Peyer's patch (tissue), 4 donors: ENCODE measurements around the gene RPS25. TPM values are rescaled to one million over a fixed set of nuclear protein-coding genes. Genes with fewer than 3 reads are reported as not detected.

ENCODE experiments used
- DNase-seq, 3 donors: peaks; one replicate each; pipeline ENCODE4 v3.0.0-alpha.2; 2017 to 2019
- H3K27ac ChIP-seq, 4 donors: fragments of 200-600 bp; sonication (generic); one replicate each; pipeline ENCODE4 v1.5.1; 2016 to 2019
- H3K27me3 ChIP-seq, 2 donors: fragments of 200-600 bp; sonication (generic); one replicate each; pipeline ENCODE4 v1.5.1; 2019
- H3K36me3 ChIP-seq, 3 donors: fragments of 200-600 bp; sonication (generic); one replicate each; pipeline ENCODE4 v1.5.1; 2016 to 2019
- H3K4me1 ChIP-seq, 4 donors: fragments of 200-600 bp; sonication (generic); one replicate each; pipeline ENCODE4 v1.5.1; 2016 to 2019
- H3K4me3 ChIP-seq, 4 donors: fragments of 200-600 bp; sonication (generic); 1 replicate in 3 of 4; 2 replicates in 1 of 4; pipeline ENCODE4 v1.5.1; 2016 to 2019; ENCODE audit warnings: mild to moderate bottlenecking in 1 of 4
- H3K9me3 ChIP-seq, 4 donors: fragments of 200-600 bp; sonication (generic); one replicate each; pipeline ENCODE4 v1.5.1; 2016 to 2019; ENCODE audit warnings: mild to moderate bottlenecking in 1 of 4
- POLR2A ChIP-seq, 2 donors: fragments of 450-650 bp; IDR thresholded peaks; one replicate each; pipeline ENCODE4 v1.5.1; 2017; ENCODE audit warnings: antibody characterized with exemption in 2 of 2, mild to moderate bottlenecking in 2 of 2, moderate library complexity in 2 of 2
- total RNA-seq, 4 donors: library from RNA; depleted of rRNA; stranded (reverse); fragments of >200 nt; gene quantifications; one replicate each; pipeline ENCODE4 v1.1.0, GENCODE V29; 2016
- TF ChIP-seq, protein P1 (sequence below), 6 experiments: fragments of 450-650 bp in 4 of 6; fragments of 200-600 bp in 2 of 6; sonication (generic) in 1 of 6; IDR thresholded peaks; one replicate each; pipeline ENCODE4 v1.5.1; 2017 to 2019; ENCODE audit warnings: antibody characterized with exemption in 6 of 6, mild to moderate bottlenecking in 3 of 6, moderate library complexity in 1 of 6

The RPS25 gene
- total RNA-seq, 4 donors from 2014 or later = 369 to 1,310 (median 750) TPM

DNA sequence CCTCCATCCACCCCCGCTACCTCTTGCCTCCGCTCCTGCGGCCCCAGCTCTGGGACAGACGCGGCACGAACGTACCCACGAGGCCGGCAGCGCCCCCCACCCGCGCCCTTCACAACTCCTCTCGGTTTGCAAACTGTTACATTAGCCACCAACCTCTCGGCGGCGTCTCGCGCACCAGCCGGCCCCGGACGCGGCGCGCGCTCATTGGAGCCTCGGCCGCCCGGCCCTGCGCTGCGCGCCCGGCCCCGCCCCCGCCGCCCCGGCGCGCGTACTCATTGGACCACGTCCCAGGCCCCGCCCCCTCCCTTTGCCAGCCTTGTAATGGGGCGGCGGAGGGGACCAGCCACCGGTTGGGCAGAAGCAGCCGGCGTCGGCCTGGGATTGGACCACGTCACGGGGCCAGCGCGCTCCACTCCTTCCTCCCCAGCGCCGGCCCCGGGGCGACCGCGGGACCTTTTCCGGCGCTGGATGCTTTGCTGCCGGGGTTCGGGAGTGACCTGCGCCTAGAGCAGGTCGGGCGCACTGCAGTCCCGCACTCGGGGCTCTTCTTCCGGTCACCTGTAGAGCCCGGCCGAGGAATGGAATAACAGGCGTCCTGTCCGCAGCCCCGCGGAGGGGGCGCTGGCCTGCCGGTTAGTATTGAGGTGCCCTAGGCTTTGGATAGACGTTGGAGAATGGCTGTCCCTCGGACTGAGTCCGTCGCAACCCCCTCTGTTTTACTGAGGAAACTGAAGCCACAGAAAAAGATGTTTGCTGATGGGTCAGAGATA lies 39.0 kb upstream of the RPS25 start, which contains the start of gene HYOU1:
TSS of gene HYOU1 (minus strand) at position 206 of the 770 bp plus-strand sequence. CDS start 1,045 bp downstream, outside the sequence.
- peak; percentile 61 to 70 for TF ChIP-seq POLR2A (IDR thresholded peaks at IDR 0.05)
- TF ChIP-seq, protein P1, sequence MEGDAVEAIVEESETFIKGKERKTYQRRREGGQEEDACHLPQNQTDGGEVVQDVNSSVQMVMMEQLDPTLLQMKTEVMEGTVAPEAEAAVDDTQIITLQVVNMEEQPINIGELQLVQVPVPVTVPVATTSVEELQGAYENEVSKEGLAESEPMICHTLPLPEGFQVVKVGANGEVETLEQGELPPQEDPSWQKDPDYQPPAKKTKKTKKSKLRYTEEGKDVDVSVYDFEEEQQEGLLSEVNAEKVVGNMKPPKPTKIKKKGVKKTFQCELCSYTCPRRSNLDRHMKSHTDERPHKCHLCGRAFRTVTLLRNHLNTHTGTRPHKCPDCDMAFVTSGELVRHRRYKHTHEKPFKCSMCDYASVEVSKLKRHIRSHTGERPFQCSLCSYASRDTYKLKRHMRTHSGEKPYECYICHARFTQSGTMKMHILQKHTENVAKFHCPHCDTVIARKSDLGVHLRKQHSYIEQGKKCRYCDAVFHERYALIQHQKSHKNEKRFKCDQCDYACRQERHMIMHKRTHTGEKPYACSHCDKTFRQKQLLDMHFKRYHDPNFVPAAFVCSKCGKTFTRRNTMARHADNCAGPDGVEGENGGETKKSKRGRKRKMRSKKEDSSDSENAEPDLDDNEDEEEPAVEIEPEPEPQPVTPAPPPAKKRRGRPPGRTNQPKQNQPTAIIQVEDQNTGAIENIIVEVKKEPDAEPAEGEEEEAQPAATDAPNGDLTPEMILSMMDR (IDR thresholded peaks at IDR 0.05) = peak in 3 of 6 experiments; percentile 29 to 41 (median 36)
- H3K9me3 ChIP-seq = no peaks in the 10 kb centered on the region
- peak within 1 kb of the TSS; percentile 80 to 100 (median 98) for H3K4me3 ChIP-seq
- H3K27me3 ChIP-seq = no peaks in the 10 kb centered on the region
- H3K27ac ChIP-seq = peak within 1 kb of the TSS; percentile 87 to 94 (median 92)
- H3K36me3 ChIP-seq = peaks cover 0 to 33% (median 0%) of the 10 kb centered on the region in 3 donors
- peaks cover 0 to 23% (median 9%) of the 10 kb centered on the region in 4 donors for H3K4me1 ChIP-seq
- peak; percentile 100 for DNase-seq

DNA sequence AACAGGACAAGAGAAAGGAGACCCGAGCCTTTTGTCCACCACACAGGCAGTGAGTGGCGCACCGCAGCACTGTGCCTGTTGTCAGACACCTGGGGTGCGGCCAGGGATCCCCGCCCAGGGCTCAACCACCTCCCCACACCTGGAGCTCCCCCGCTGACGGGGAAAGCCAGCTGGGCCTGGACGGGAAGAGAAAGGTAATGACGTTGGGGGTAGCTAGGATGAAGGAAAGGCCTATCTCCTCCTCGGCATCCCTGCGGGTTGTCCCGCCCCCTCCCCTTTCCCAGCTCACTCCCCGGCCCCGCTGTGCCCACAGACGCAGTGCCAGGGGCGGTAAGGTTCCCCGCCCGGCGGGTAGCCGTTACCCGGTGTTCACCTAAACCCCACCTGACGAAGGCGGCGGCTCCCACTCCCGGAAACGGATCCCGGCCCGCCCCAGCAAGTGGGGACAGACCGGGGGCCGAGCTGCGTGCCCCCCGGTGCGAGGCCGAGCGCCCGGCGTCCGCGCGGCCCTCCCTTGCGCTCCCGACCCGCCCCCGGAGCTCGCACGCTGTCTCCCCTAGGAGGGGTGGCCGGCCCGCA lies 38.4 kb upstream of the RPS25 start:
- peak; percentile 46 to 74 (median 72) for DNase-seq
- peak overlapping the region; percentile 80 to 100 (median 98) for H3K4me3 ChIP-seq
- no peaks in the 10 kb centered on the region for H3K9me3 ChIP-seq

DNA sequence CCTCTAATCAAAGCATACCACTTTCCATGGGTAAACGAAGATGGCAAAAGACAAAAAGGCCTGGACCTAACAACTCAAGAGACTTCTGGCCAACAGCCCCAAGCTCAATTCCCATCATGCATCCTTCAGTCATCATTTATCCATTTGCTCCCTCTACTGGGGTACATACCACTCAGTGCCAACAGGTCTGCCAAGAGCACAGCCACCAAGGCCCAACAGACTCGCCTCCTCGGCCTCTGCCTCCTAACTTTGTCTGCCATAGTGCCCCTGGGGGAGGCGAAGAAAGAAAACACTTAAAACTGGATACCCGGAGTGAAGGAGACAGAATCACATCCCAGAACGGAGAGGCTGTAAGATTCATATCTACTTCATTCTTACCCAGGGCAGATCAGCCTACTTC lies 37.8 kb upstream of the RPS25 start:
- H3K27ac ChIP-seq = peak overlapping the region in 3 of 4 donors; percentile 87 to 94 (median 90)
- H3K27me3 ChIP-seq = no peaks in the 10 kb centered on the region
- peaks cover 0 to 23% (median 9%) of the 10 kb centered on the region in 4 donors for H3K4me1 ChIP-seq
- DNase-seq = no peak
- H3K9me3 ChIP-seq = no peaks in the 10 kb centered on the region
- TF ChIP-seq, protein P1 (IDR thresholded peaks at IDR 0.05) = no peak
- no peak for TF ChIP-seq POLR2A (IDR thresholded peaks at IDR 0.05)
- peak overlapping the region; percentile 80 to 100 (median 98) for H3K4me3 ChIP-seq
- peaks cover 0 to 46% (median 0%) of the 10 kb centered on the region in 3 donors for H3K36me3 ChIP-seq

More for the DNA sequence above, 38.4 kb upstream of the RPS25 start:
- H3K27ac ChIP-seq = peak overlapping the region; percentile 87 to 94 (median 92)
- H3K36me3 ChIP-seq = peaks cover 0 to 40% (median 0%) of the 10 kb centered on the region in 3 donors
- peaks cover 0 to 23% (median 9%) of the 10 kb centered on the region in 4 donors for H3K4me1 ChIP-seq
- no peak for TF ChIP-seq POLR2A (IDR thresholded peaks at IDR 0.05)
- TF ChIP-seq, protein P1 (IDR thresholded peaks at IDR 0.05) = peak in 1 of 6 experiments; percentile 9
- no peaks in the 10 kb centered on the region for H3K27me3 ChIP-seq

DNA sequence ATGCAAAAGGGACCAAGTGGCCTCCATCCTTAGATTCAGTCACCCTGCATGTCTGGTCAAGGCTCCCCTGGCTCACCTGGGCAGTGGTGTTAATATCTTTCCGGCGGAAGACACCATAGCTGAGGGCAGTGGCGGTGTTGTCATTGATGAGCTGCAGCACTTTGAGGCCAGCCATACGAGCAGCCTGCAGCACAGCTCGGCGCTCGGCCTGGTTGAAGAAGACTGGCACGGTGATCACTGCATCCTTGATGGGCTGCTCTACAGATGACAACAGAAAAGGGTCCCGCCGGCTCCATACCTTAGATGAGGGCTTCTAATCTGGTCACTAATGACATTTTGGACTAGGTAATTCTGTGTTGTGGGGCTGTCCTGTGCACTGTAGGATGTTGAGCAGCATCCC lies 36.3 kb upstream of the RPS25 start:
- no peak for TF ChIP-seq POLR2A (IDR thresholded peaks at IDR 0.05)
- TF ChIP-seq, protein P1 (IDR thresholded peaks at IDR 0.05) = no peak
- no peaks in the 10 kb centered on the region for H3K9me3 ChIP-seq
- H3K36me3 ChIP-seq = peaks cover 0 to 59% (median 0%) of the 10 kb centered on the region in 3 donors
- H3K4me1 ChIP-seq = peaks cover 0 to 23% (median 9%) of the 10 kb centered on the region in 4 donors
- no peak overlapping the region for H3K4me3 ChIP-seq
- H3K27me3 ChIP-seq = no peaks in the 10 kb centered on the region
- DNase-seq = no peak
- H3K27ac ChIP-seq = no peak overlapping the region

DNA sequence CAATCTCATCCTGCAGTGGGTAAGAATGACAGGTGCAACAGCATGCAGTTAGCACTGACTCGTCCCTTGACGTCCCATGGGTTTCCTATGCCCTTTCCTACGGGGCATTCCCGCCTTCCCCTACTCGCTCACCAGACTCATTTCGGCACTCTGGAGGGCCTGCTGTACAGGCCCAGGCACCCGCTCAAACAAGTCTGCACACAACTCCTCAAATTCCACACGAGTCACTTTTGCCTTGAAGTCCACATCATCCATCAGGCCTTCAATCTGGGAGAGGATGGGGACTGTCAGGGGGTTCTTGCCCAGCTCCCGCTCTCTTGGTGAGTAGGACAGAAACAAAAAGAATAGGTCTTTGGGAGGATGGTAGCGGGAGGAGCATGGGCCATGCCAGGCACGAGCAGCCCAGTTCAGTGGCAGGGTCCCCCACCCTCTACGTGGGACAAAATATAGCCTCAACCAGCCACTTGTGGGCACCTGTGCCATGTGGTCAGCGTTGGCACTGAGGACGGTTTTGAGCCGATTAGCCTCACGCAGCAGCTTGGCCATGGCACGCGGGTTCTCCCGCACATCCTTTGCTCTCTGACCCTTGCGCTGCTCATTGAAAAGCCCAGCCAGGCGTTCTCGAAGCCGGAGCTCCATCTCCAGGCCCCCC lies 34.1 kb upstream of the RPS25 start:
- no peak overlapping the region for H3K4me3 ChIP-seq
- TF ChIP-seq POLR2A (IDR thresholded peaks at IDR 0.05) = no peak
- TF ChIP-seq, protein P1 (IDR thresholded peaks at IDR 0.05) = no peak
- H3K36me3 ChIP-seq = peaks cover 0 to 80% (median 0%) of the 10 kb centered on the region in 3 donors
- H3K9me3 ChIP-seq = no peaks in the 10 kb centered on the region
- no peak for DNase-seq
- H3K27me3 ChIP-seq = no peaks in the 10 kb centered on the region
- H3K27ac ChIP-seq = no peak overlapping the region
- peaks cover 0 to 15% (median 3%) of the 10 kb centered on the region in 4 donors for H3K4me1 ChIP-seq
